K562 (cell line): ENCODE measurements around the gene DNAAF2. TPM values are rescaled to one million over a fixed set of nuclear protein-coding genes. Genes with fewer than 3 reads are reported as not detected.
A peak's percentile ranks its signal among the peaks of the same experiment; 100 is the strongest.

Experiments
- CCNT2 ChIP-seq: IDR thresholded peaks from 2 replicates; pipeline ENCODE4 v1.6.1; 2011; ENCODE audit warnings: borderline replicate concordance, low read depth, mild to moderate bottlenecking, moderate library complexity, mixed read lengths, low read length; ENCODE audit not compliant: insufficient read length; ENCODE audit errors: extremely low read depth
- DACH1 ChIP-seq: fragments of 450-650 bp; IDR thresholded peaks from 2 replicates; pipeline ENCODE4 v1.6.1; 2018; ENCODE audit not compliant: partially characterized antibody
- FIP1L1 ChIP-seq: fragments of 200-400 bp; formaldehyde crosslinking; IDR thresholded peaks from 2 replicates; pipeline ENCODE4 v1.6.1; 2018; ENCODE audit warnings: mild to moderate bottlenecking, low read depth, low read length; ENCODE audit not compliant: poor library complexity, severe bottlenecking
- HMGN3 ChIP-seq: IDR thresholded peaks from 2 replicates; pipeline ENCODE4 v1.6.1; 2011; ENCODE audit warnings: borderline replicate concordance, low read depth, mild to moderate bottlenecking, mixed read lengths, low read length; ENCODE audit not compliant: insufficient read length; ENCODE audit errors: extremely low read depth
- NR3C1 ChIP-seq: sonication (generic); formaldehyde crosslinking; IDR thresholded peaks from 2 replicates; pipeline ENCODE4 v1.8.1; 2022; ENCODE audit warnings: missing genetic modification reagents
- RBBP5 ChIP-seq: fragments of 200-600 bp; sonication (generic); IDR thresholded peaks from 2 replicates; pipeline ENCODE4 v1.6.1; 2012; ENCODE audit warnings: borderline replicate concordance, mild to moderate bottlenecking, low read length, control low read depth, inconsistent platforms; ENCODE audit not compliant: insufficient read depth, poor library complexity, severe bottlenecking
- RBFOX2 ChIP-seq: fragments of 200-400 bp; formaldehyde crosslinking; IDR thresholded peaks from 2 replicates; pipeline ENCODE4 v1.6.1; 2017; ENCODE audit warnings: low read depth, mild to moderate bottlenecking, low read length, moderate library complexity
- RNF2 ChIP-seq: sonication (generic); IDR thresholded peaks from 2 replicates; pipeline ENCODE4 v1.6.1; 2016
- SIN3A ChIP-seq, 2 experiments: fragments of 150-350 bp in 1 of 2; IDR thresholded peaks; 2 replicates each; pipeline ENCODE4 v1.6.1; 2011 to 2016; ENCODE audit warnings: borderline replicate concordance in 2 of 2, low read depth in 2 of 2, low read length in 2 of 2, mild to moderate bottlenecking in 2 of 2, moderate library complexity in 2 of 2; ENCODE audit not compliant: control insufficient read depth in 1 of 2
- U2AF1 ChIP-seq: fragments of 200-400 bp; formaldehyde crosslinking; optimal IDR thresholded peaks from 2 replicates; pipeline ENCODE3; 2017; ENCODE audit warnings: mild to moderate bottlenecking, low read depth, low read length, moderate library complexity
- ZNF124 ChIP-seq: sonication (generic); formaldehyde crosslinking; IDR thresholded peaks from 2 replicates; pipeline ENCODE4 v1.8.1; 2022; ENCODE audit warnings: missing genetic modification reagents
- ZNF57 ChIP-seq: fragments of 450-650 bp; formaldehyde crosslinking; IDR thresholded peaks from 2 replicates; pipeline ENCODE4 v1.4.0; 2020; ENCODE audit warnings: mild to moderate bottlenecking, moderate library complexity
- polyA plus RNA-seq, 8 experiments: library from polyadenylated mRNA; depleted of rRNA in 4 of 8; stranded (reverse) in 5 of 8; unstranded in 3 of 8; fragments of >200 nt; fragmentation: Nextera tagmentation in 2 of 8; fragmentation: Illumina TruSeq in 1 of 8; extraction: Ambion mirVana in 2 of 8; extraction: Trizol in 1 of 8; gene quantifications; 2 replicates each; pipeline versions ENCODE4 v1.2.1 to v1.2.3, GENCODE V29; 2011 to 2014; ENCODE audit warnings: inconsistent platforms in 1 of 8, missing spikeins in 1 of 8
- total RNA-seq, 7 experiments: library from RNA; depleted of rRNA in 6 of 7; stranded (reverse); fragments of >200 nt in 6 of 7; fragmentation: Illumina TruSeq in 2 of 7; extraction: Trizol in 2 of 7; gene quantifications; 2 replicates each; pipeline versions ENCODE4 v1.2.1 to v1.2.3, GENCODE V29; 2011 to 2021; ENCODE audit warnings: low replicate concordance in 1 of 7
- TF ChIP-seq, protein P1 (sequence below): fragments of 450-650 bp; formaldehyde crosslinking; IDR thresholded peaks from 2 replicates; pipeline ENCODE4 v1.4.0; 2022; ENCODE audit warnings: mild to moderate bottlenecking, moderate library complexity
- TF ChIP-seq, protein P2 (sequence below): sonication (generic); formaldehyde crosslinking; IDR thresholded peaks from 2 replicates; pipeline ENCODE4 v1.8.0; 2022; ENCODE audit warnings: missing genetic modification reagents, mild to moderate bottlenecking, moderate library complexity, borderline replicate concordance
- TF ChIP-seq, protein P3 (sequence below): fragments of 450-650 bp; IDR thresholded peaks from 2 replicates; pipeline ENCODE4 v1.6.1; 2016; ENCODE audit warnings: missing biosample characterization, missing genetic modification characterization
- TF ChIP-seq, protein P4 (sequence below): IDR thresholded peaks from 2 replicates; pipeline ENCODE4 v1.6.1; 2012; ENCODE audit warnings: low read depth, low read length, improper control_type of control experiment, borderline replicate concordance

The DNAAF2 gene
- total and polyA plus RNA-seq, 9 of the 15 experiments (the other 6 are each of a cell fraction or from before 2014, with no cell fraction given), result 2.4 to 14.6 (median 11.1) TPM

DNA sequence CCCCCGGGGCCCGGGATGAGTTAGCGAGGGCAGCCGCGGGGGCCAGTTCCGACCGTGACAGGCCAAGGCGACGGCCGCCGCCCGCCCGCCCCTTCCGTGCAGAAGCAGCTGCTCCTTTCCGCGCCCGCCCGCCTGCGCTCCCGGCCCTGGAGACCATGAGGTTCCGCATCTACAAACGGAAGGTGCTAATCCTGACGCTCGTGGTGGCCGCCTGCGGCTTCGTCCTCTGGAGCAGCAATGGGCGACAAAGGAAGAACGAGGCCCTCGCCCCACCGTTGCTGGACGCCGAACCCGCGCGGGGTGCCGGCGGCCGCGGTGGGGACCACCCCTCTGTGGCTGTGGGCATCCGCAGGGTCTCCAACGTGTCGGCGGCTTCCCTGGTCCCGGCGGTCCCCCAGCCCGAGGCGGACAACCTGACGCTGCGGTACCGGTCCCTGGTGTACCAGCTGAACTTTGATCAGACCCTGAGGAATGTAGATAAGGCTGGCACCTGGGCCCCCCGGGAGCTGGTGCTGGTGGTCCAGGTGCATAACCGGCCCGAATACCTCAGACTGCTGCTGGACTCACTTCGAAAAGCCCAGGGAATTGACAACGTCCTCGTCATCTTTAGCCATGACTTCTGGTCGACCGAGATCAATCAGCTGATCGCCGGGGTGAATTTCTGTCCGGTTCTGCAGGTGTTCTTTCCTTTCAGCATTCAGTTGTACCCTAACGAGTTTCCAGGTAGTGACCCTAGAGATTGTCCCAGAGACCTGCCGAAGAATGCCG lies 13.7 kb downstream of the DNAAF2 start (continued):
- TF ChIP-seq, protein P1, sequence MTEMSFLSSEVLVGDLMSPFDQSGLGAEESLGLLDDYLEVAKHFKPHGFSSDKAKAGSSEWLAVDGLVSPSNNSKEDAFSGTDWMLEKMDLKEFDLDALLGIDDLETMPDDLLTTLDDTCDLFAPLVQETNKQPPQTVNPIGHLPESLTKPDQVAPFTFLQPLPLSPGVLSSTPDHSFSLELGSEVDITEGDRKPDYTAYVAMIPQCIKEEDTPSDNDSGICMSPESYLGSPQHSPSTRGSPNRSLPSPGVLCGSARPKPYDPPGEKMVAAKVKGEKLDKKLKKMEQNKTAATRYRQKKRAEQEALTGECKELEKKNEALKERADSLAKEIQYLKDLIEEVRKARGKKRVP (CRISPR knock-in tag), result no peak
- TF ChIP-seq SIN3A (IDR thresholded peaks at IDR 0.05; ENCODE audit: borderline replicate concordance in 2 of 2, control insufficient read depth in 1 of 2, low read depth in 2 of 2, low read length in 2 of 2), result peak in 1 of 2 experiments; percentile 5; a peak in 1 of 4 replicates
- TF ChIP-seq, protein P2, sequence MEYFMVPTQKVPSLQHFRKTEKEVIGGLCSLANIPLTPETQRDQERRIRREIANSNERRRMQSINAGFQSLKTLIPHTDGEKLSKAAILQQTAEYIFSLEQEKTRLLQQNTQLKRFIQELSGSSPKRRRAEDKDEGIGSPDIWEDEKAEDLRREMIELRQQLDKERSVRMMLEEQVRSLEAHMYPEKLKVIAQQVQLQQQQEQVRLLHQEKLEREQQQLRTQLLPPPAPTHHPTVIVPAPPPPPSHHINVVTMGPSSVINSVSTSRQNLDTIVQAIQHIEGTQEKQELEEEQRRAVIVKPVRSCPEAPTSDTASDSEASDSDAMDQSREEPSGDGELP (CRISPR knock-in tag), result peak; percentile 37
- 0 out of 2 replicates have a peak, but pooled peaks have one; percentile 47 for TF ChIP-seq NR3C1
- peak; percentile 76 for TF ChIP-seq DACH1
- TF ChIP-seq HMGN3, result peak; percentile 40
- TF ChIP-seq, protein P3, sequence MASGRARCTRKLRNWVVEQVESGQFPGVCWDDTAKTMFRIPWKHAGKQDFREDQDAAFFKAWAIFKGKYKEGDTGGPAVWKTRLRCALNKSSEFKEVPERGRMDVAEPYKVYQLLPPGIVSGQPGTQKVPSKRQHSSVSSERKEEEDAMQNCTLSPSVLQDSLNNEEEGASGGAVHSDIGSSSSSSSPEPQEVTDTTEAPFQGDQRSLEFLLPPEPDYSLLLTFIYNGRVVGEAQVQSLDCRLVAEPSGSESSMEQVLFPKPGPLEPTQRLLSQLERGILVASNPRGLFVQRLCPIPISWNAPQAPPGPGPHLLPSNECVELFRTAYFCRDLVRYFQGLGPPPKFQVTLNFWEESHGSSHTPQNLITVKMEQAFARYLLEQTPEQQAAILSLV, result no peak
- peak; percentile 80 for TF ChIP-seq U2AF1
- peak; percentile 39 for TF ChIP-seq RBBP5
- TF ChIP-seq ZNF57 (CRISPR knock-in tag), result no peak
- TF ChIP-seq RBFOX2, result peak; percentile 10; the same call in 1 of the 2 replicates
- TF ChIP-seq ZNF124 (CRISPR knock-in tag), result no peak
- peak; percentile 13 for TF ChIP-seq CCNT2
- peak; percentile 9 for TF ChIP-seq FIP1L1
- TF ChIP-seq RNF2, result peak; percentile 22; the same call in 1 of the 2 replicates
- TF ChIP-seq, protein P4, sequence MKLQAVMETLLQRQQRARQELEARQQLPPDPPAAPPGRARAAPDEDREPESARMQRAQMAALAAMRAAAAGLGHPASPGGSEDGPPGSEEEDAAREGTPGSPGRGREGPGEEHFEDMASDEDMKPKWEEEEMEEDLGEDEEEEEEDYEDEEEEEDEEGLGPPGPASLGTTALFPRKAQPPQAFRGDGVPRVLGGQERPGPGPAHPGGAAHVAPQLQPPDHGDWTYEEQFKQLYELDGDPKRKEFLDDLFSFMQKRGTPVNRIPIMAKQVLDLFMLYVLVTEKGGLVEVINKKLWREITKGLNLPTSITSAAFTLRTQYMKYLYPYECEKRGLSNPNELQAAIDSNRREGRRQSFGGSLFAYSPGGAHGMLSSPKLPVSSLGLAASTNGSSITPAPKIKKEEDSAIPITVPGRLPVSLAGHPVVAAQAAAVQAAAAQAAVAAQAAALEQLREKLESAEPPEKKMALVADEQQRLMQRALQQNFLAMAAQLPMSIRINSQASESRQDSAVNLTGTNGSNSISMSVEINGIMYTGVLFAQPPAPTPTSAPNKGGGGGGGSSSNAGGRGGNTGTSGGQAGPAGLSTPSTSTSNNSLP, result no peak
